A673 (cell line): Measurements from ENCODE around the gene MYO5A. TPM values are rescaled to one million over a fixed set of nuclear protein-coding genes. Genes with fewer than 3 reads are reported as not detected.

Source experiments
- BruUV-seq: library from RNA; stranded (reverse); fragments of 400-500 nt; replicated peaks from 2 replicates; lab custom pipeline; 2021; lab: Mats Ljungman, UMichigan
- CTCF ChIA-PET: fragments of 300-600 bp; sonication (Branson Sonifier 250); formaldehyde crosslinking; loops from one replicate; lab custom pipeline; 2022; ENCODE audit warnings: antibody characterized with exemption; lab: Charles Lee
- POLR2A ChIA-PET: fragments of 300-600 bp; sonication (Branson Sonifier 250); formaldehyde crosslinking; loops from one replicate; lab custom pipeline; 2022; ENCODE audit warnings: antibody characterized with exemption; ENCODE audit not compliant: low non-redundant PET; lab: Charles Lee
- DNase-seq: peaks from one replicate; pipeline ENCODE4 v3.0.0-alpha.2; 2015; ENCODE audit warnings: low spot score
- H3K27ac ChIP-seq: fragments of 200-600 bp; sonication (generic); 2 replicates; pipeline ENCODE4 v1.5.1; 2016; ENCODE audit warnings: mixed run types, low read depth, mild to moderate bottlenecking, mixed read lengths, antibody characterized with exemption, low read length; ENCODE audit not compliant: poor library complexity, severe bottlenecking
- H3K27me3 ChIP-seq: fragments of 200-600 bp; sonication (generic); replicated peaks from 2 replicates; pipeline ENCODE4 v1.6.1; 2017; ENCODE audit warnings: mixed run types, low read depth, mild to moderate bottlenecking, mixed read lengths, antibody characterized with exemption, low read length; ENCODE audit not compliant: insufficient read depth, poor library complexity
- H3K36me3 ChIP-seq: fragments of 200-600 bp; sonication (generic); 2 replicates; pipeline ENCODE4 v1.6.1; 2016; ENCODE audit warnings: mixed run types, mild to moderate bottlenecking, mixed read lengths, antibody characterized with exemption, low read length; ENCODE audit not compliant: insufficient read depth, poor library complexity, severe bottlenecking
- H3K4me1 ChIP-seq: fragments of 200-600 bp; sonication (generic); 2 replicates; pipeline ENCODE4 v1.6.1; 2017; ENCODE audit warnings: mixed run types, mild to moderate bottlenecking, mixed read lengths, antibody characterized with exemption, low read length; ENCODE audit not compliant: insufficient read depth, poor library complexity, severe bottlenecking
- H3K4me3 ChIP-seq: fragments of 200-600 bp; sonication (generic); 2 replicates; pipeline ENCODE4 v1.5.1; 2016; ENCODE audit warnings: low read depth, mixed run types, mild to moderate bottlenecking, mixed read lengths, low read length; ENCODE audit not compliant: poor library complexity, severe bottlenecking
- H3K9me3 ChIP-seq: fragments of 200-600 bp; sonication (generic); 2 replicates; pipeline ENCODE4 v1.6.1; 2016; ENCODE audit warnings: mixed run types, low read depth, mild to moderate bottlenecking, mixed read lengths, antibody characterized with exemption, low read length; ENCODE audit not compliant: poor library complexity, severe bottlenecking
- CTCF ChIP-seq: fragments of 300-800, 200-600 bp; sonication (generic); conservative IDR thresholded peaks from 2 replicates; pipeline ENCODE4 v1.5.1; 2017; ENCODE audit warnings: low read depth, mild to moderate bottlenecking, antibody characterized with exemption, low read length, moderate library complexity, mixed read lengths
- EZH2 ChIP-seq: fragments of 200-600 bp; sonication (generic); IDR thresholded peaks from 2 replicates; pipeline ENCODE4 v1.6.1; 2017; ENCODE audit warnings: borderline replicate concordance, low read depth, mild to moderate bottlenecking, mixed read lengths, antibody characterized with exemption, low read length; ENCODE audit not compliant: poor library complexity, severe bottlenecking
- intact Hi-C: fragments of 100-400 bp; cut with micrococcal nuclease; formaldehyde crosslinking; loops from one replicate; pipeline ENCODE4 v1.10.0; 2022; ENCODE audit not compliant: unreplicated experiment
- total RNA-seq: library from RNA; stranded (reverse); gene quantifications from 2 replicates; pipeline ENCODE4 v1.2.3, GENCODE V29; 2021

MYO5A gene
- total RNA-seq, 1 experiment from 2014 or later: 16.8 TPM

- no peak overlapping the region for H3K27ac ChIP-seq
- H3K4me1 ChIP-seq: peaks cover 8% of the 10 kb centered on the region
- intact Hi-C loops: no loop called here
- BruUV-seq: no TSS peak
- no peaks in the 10 kb centered on the region for H3K9me3 ChIP-seq
- ChIA-PET POLR2A (no interaction called here), CTCF (no interaction called here)
- H3K36me3 ChIP-seq: no peaks in the 10 kb centered on the region
- DNase-seq: no peak
- no peak overlapping the region for H3K4me3 ChIP-seq
- TF ChIP-seq EZH2 (no peak), CTCF (no peak)
- no peaks in the 10 kb centered on the region for H3K27me3 ChIP-seq
These were observed 19.0 kb downstream of the MYO5A start for GRCh38 chr15:52509500-52510245.

GRCh38 chr15:52506549-52506948 lies 22.1 kb downstream of the MYO5A start:
- ChIA-PET CTCF (no interaction called here), POLR2A (no interaction called here)
- no peak overlapping the region for H3K27ac ChIP-seq
- TF ChIP-seq CTCF (no peak), EZH2 (no peak)
- H3K36me3 ChIP-seq: no peaks in the 10 kb centered on the region
- no peaks in the 10 kb centered on the region for H3K27me3 ChIP-seq
- BruUV-seq: no TSS peak
- peaks cover 8% of the 10 kb centered on the region for H3K4me1 ChIP-seq
- H3K4me3 ChIP-seq: no peak overlapping the region
- DNase-seq: no peak
- intact Hi-C loops: no loop called here
- no peaks in the 10 kb centered on the region for H3K9me3 ChIP-seq

- Histone ChIP-seq H3K4me3 (no peak overlapping the region), H3K27ac (no peak overlapping the region), H3K36me3 (no peaks in the 10 kb centered on the region), H3K9me3 (no peaks in the 10 kb centered on the region), H3K27me3 (no peaks in the 10 kb centered on the region), H3K4me1 (no peaks in the 10 kb centered on the region)
- CTCF ChIA-PET: no interaction called here
- DNase-seq: no peak
- no TSS peak for BruUV-seq
- intact Hi-C loops: no loop called here
- TF ChIP-seq CTCF: no peak
- no peak for TF ChIP-seq EZH2
- POLR2A ChIA-PET: no interaction called here
These were observed 23.5 kb downstream of the MYO5A start for GRCh38 chr15:52505151-52505550.
